Measurements from ENCODE around the gene OR4C6.
A peak's percentile ranks its signal among the peaks of the same experiment; 100 is the strongest.

The OR4C6 gene

GRCh38 chr11:55661901-55662300 is at the start of gene OR4C6:
TSS of gene OR4C6 (plus strand) at chr11:55662201. CDS start at chr11:55665167, 2,966 bp downstream.
- no peak for DNase-seq

- DNase-seq, result no peak
Measured at GRCh38 chr11:55624531-55624930, 37.5 kb upstream of the OR4C6 start.

GRCh38 chr11:55634813-55635212 is 27.2 kb upstream of the OR4C6 start, which contains the start of gene OR4P4:
TSS of gene OR4P4 (plus strand) at chr11:55635113.
- no peak for DNase-seq

- DNase-seq, result no peak
Measured at GRCh38 chr11:55648027-55648426, 14.0 kb upstream of the OR4C6 start, which contains the start of gene OR4S2. TSS of gene OR4S2 (plus strand) at chr11:55648327. CDS start at chr11:55650904, 2,577 bp downstream.

GRCh38 chr11:55652560-55652959 is 9.4 kb upstream of the OR4C6 start:
- DNase-seq, result no peak

GRCh38 chr11:55655096-55655495 is 6.9 kb upstream of the OR4C6 start:
- no peak for DNase-seq

- no peak for DNase-seq
Measured at GRCh38 chr11:55658031-55658573, 3.9 kb upstream of the OR4C6 start.

GRCh38 chr11:55658608-55659007 is 3.4 kb upstream of the OR4C6 start:
- DNase-seq, result no peak

- no peak for DNase-seq
Measured at GRCh38 chr11:55669376-55669775, 7.4 kb downstream of the OR4C6 start.

GRCh38 chr11:55673860-55674259 is 11.9 kb downstream of the OR4C6 start:
- no peak for DNase-seq

- DNase-seq, result no peak
Measured at GRCh38 chr11:55697817-55698216, 35.8 kb downstream of the OR4C6 start.

- no peak for DNase-seq
Measured at GRCh38 chr11:55701429-55701828, 39.4 kb downstream of the OR4C6 start.

- peak in 1 of 3 experiments; percentile 64 for DNase-seq
Measured at GRCh38 chr11:55707029-55707428, 45.0 kb downstream of the OR4C6 start.

GRCh38 chr11:55714982-55715888 is 53.2 kb downstream of the OR4C6 start:
- DNase-seq, result peak in 1 of 3 experiments; percentile 12

Measured in NCI-H1417 (cell line).